Fibroblast of lung (primary cell): ENCODE measurements around the gene SRSF2. TPM values are rescaled to one million over a fixed set of nuclear protein-coding genes. Genes with fewer than 3 reads are reported as not detected.

ENCODE experiments used
- DNase-seq, 2 donors: peaks; one replicate each; pipeline versions ENCODE4 v3.0.0 to v3.0.0-alpha.2; 2010; ENCODE audit warnings: low read depth in 2 of 2
- H2AFZ ChIP-seq: 2 replicates; pipeline ENCODE4 v1.5.1; 2012; ENCODE audit warnings: low read length, control low read depth, inconsistent platforms
- H3K27ac ChIP-seq: 2 replicates; pipeline ENCODE4 v1.5.1; 2011; ENCODE audit warnings: low read length, control low read depth; ENCODE audit not compliant: insufficient read depth
- H3K27me3 ChIP-seq: 2 replicates; pipeline ENCODE4 v1.5.1; 2011; ENCODE audit warnings: mild to moderate bottlenecking, low read length; ENCODE audit not compliant: control insufficient read depth, insufficient read depth
- H3K36me3 ChIP-seq: 2 replicates; pipeline ENCODE4 v1.5.1; 2011; ENCODE audit warnings: low read length; ENCODE audit not compliant: control insufficient read depth, insufficient read depth
- H3K4me1 ChIP-seq: 2 replicates; pipeline ENCODE4 v1.5.1; 2011; ENCODE audit warnings: low read length; ENCODE audit not compliant: control insufficient read depth, insufficient read depth; ENCODE audit errors: extremely low read depth
- H3K4me2 ChIP-seq: 2 replicates; pipeline ENCODE4 v1.5.1; 2011; ENCODE audit warnings: low read length, control low read depth; ENCODE audit not compliant: insufficient read depth; ENCODE audit errors: extremely low read depth
- H3K4me3 ChIP-seq, 4 experiments: fragments of 200-600 bp in 1 of 4; sonication (generic) in 1 of 4; replicated peaks in 1 of 4; 2 replicates each; pipeline ENCODE4 v1.5.1; 2011 to 2016; ENCODE audit warnings: low read length in 4 of 4, low read depth in 3 of 4, mild to moderate bottlenecking in 3 of 4, control low read depth in 2 of 4, inconsistent platforms in 1 of 4, mixed read lengths in 1 of 4; ENCODE audit not compliant: insufficient read depth in 1 of 4; ENCODE audit errors: control extremely low read depth in 1 of 4
- H3K79me2 ChIP-seq: 2 replicates; pipeline ENCODE4 v1.5.1; 2012; ENCODE audit warnings: mild to moderate bottlenecking, low read length, inconsistent platforms; ENCODE audit not compliant: control insufficient read depth, insufficient read depth
- H3K9ac ChIP-seq: 2 replicates; pipeline ENCODE4 v1.5.1; 2011; ENCODE audit warnings: mild to moderate bottlenecking, low read length, control low read depth; ENCODE audit not compliant: insufficient read depth
- H3K9me3 ChIP-seq: 2 replicates; pipeline ENCODE4 v1.5.1; 2012; ENCODE audit warnings: low read depth, low read length; ENCODE audit not compliant: control insufficient read depth, insufficient read depth
- H4K20me1 ChIP-seq: 2 replicates; pipeline ENCODE4 v1.5.1; 2011; ENCODE audit warnings: low read length; ENCODE audit not compliant: control insufficient read depth, insufficient read depth; ENCODE audit errors: extremely low read depth
- EZH2 ChIP-seq: IDR thresholded peaks from 2 replicates; pipeline ENCODE4 v1.5.1; 2012; ENCODE audit warnings: low read length, control low read depth, mild to moderate bottlenecking; ENCODE audit errors: missing control alignments
- polyA plus RNA-seq, 2 donors: library from polyadenylated mRNA; depleted of rRNA in 1 of 2; stranded (reverse) in 1 of 2; unstranded in 1 of 2; fragments of >200 nt; gene quantifications; 2 replicates each; pipeline ENCODE4 v1.2.1, GENCODE V29; 2011 to 2012; ENCODE audit warnings: missing spikeins in 1 of 2
- total RNA-seq: library from RNA; depleted of rRNA; stranded (reverse); fragments of >200 nt; gene quantifications from 2 replicates; pipeline ENCODE4 v1.2.1, GENCODE V29; 2014
- TF ChIP-seq, protein P1 (sequence below), 2 donors: IDR thresholded peaks in 1 of 2; conservative IDR thresholded peaks in 1 of 2; 1 replicate in 1 of 2; 2 replicates in 1 of 2; pipeline ENCODE4 v1.5.1; 2011 to 2012; ENCODE audit warnings: low read length in 2 of 2, control low read depth in 1 of 2, inconsistent platforms in 1 of 2, low read depth in 1 of 2, mild to moderate bottlenecking in 1 of 2

The SRSF2 gene
- total and polyA plus RNA-seq, 2 donors (not counting 1 experiment from before 2014, with no cell fraction given), result 77.5 to 203 TPM

- Histone ChIP-seq H3K9ac (peak overlapping the region; percentile 94), H3K4me3 (peak overlapping the region; percentile 93 to 96 (median 94)), H3K79me2 (peaks cover 60% of the 10 kb centered on the region), H3K4me2 (peak overlapping the region; percentile 95), H3K36me3 (peaks cover 12% of the 10 kb centered on the region), H3K27me3 (no peaks in the 10 kb centered on the region), H3K9me3 (no peaks in the 10 kb centered on the region), H3K27ac (peak overlapping the region; percentile 90), H2AFZ (no peak overlapping the region), H4K20me1 (no peaks in the 10 kb centered on the region), H3K4me1 (peaks cover 10% of the 10 kb centered on the region)
- no peak for TF ChIP-seq EZH2
- TF ChIP-seq, protein P1, sequence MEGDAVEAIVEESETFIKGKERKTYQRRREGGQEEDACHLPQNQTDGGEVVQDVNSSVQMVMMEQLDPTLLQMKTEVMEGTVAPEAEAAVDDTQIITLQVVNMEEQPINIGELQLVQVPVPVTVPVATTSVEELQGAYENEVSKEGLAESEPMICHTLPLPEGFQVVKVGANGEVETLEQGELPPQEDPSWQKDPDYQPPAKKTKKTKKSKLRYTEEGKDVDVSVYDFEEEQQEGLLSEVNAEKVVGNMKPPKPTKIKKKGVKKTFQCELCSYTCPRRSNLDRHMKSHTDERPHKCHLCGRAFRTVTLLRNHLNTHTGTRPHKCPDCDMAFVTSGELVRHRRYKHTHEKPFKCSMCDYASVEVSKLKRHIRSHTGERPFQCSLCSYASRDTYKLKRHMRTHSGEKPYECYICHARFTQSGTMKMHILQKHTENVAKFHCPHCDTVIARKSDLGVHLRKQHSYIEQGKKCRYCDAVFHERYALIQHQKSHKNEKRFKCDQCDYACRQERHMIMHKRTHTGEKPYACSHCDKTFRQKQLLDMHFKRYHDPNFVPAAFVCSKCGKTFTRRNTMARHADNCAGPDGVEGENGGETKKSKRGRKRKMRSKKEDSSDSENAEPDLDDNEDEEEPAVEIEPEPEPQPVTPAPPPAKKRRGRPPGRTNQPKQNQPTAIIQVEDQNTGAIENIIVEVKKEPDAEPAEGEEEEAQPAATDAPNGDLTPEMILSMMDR (conservative IDR thresholded peaks at IDR 0.05 in 1 of 2, IDR thresholded peaks at IDR 0.05 in 1 of 2; ENCODE audit: low read depth in 1 of 2, low read length in 2 of 2), result peak; percentile 15 to 16
- DNase-seq, result peak; percentile 50 to 65
Measured at GRCh38 chr17:76736349-76737081, 616 bp downstream of the SRSF2 start.

GRCh38 chr17:76735586-76736348, 1.4 kb downstream of the SRSF2 start:
- Histone ChIP-seq H3K27me3 (no peaks in the 10 kb centered on the region), H3K9ac (peak overlapping the region; percentile 94), H3K9me3 (no peaks in the 10 kb centered on the region), H3K4me2 (peak overlapping the region; percentile 95), H3K79me2 (peaks cover 64% of the 10 kb centered on the region), H3K4me3 (peak overlapping the region; percentile 93 to 96 (median 94)), H3K36me3 (peaks cover 14% of the 10 kb centered on the region), H3K4me1 (peaks cover 10% of the 10 kb centered on the region), H4K20me1 (no peaks in the 10 kb centered on the region), H2AFZ (no peak overlapping the region), H3K27ac (peak overlapping the region; percentile 90)
- TF ChIP-seq, protein P1 (conservative IDR thresholded peaks at IDR 0.05 in 1 of 2, IDR thresholded peaks at IDR 0.05 in 1 of 2; ENCODE audit: low read depth in 1 of 2, low read length in 2 of 2), result no peak
- TF ChIP-seq EZH2, result no peak
- DNase-seq, result no peak

DNA sequence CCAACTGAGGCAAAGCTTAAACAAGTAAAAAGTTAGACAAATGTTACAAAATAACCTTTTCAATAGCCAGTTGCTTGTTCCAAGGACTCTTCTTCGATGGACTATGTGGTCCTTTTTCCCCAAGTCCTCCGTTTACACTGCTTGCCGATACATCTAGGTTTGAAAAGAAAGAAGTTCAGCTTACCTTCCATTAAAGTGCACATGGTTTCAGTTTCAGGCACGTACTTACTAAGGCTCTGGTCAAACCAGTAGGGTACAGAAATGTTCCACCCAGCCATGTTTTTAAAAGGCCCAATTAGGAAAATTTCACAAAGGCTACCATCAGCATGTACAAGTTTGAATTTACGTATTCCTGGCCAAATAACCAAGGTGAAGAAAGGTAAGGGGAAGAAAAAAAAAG, 2.1 kb downstream of the SRSF2 start:
- no peak for TF ChIP-seq EZH2
- TF ChIP-seq, protein P1 (conservative IDR thresholded peaks at IDR 0.05 in 1 of 2, IDR thresholded peaks at IDR 0.05 in 1 of 2; ENCODE audit: low read depth in 1 of 2, low read length in 2 of 2), result peak in 1 of 2 donors; percentile 2
- peak overlapping the region; percentile 27 for H3K9ac ChIP-seq
- H3K27me3 ChIP-seq, result no peaks in the 10 kb centered on the region
- peaks cover 68% of the 10 kb centered on the region for H3K79me2 ChIP-seq
- H4K20me1 ChIP-seq, result no peaks in the 10 kb centered on the region
- peaks cover 14% of the 10 kb centered on the region for H3K36me3 ChIP-seq
- no peak overlapping the region for H2AFZ ChIP-seq
- H3K9me3 ChIP-seq, result no peaks in the 10 kb centered on the region
- peak overlapping the region; percentile 95 for H3K4me2 ChIP-seq
- H3K4me1 ChIP-seq, result peaks cover 8% of the 10 kb centered on the region
- peak overlapping the region; percentile 93 to 96 (median 94) for H3K4me3 ChIP-seq
- peak; percentile 48 to 53 for DNase-seq
- H3K27ac ChIP-seq, result peak overlapping the region; percentile 22
